ENCODE data around the gene CENPF. TPM values are rescaled to one million over a fixed set of nuclear protein-coding genes. Genes with fewer than 3 reads are reported as not detected.

The CENPF gene
- polyA plus RNA-seq, 2 donors = 7.0 to 15.9 TPM

- no peaks in the 10 kb centered on the region for H3K27me3 ChIP-seq (ENCODE audit: control insufficient read depth in 1 of 2, insufficient read depth in 2 of 2, low read length in 2 of 2)
- no peak overlapping the region for H3K4me3 ChIP-seq (ENCODE audit: low read depth in 1 of 2, low read length in 2 of 2)
- WGBS, 2 donors = 80 to 85% methylated on average over 3 of the region's 3 CpGs
- H3K36me3 ChIP-seq (ENCODE audit: control insufficient read depth in 2 of 2, insufficient read depth in 2 of 2, low read length in 1 of 2) = no peaks in the 10 kb centered on the region
- no peaks in the 10 kb centered on the region for H3K9me3 ChIP-seq (ENCODE audit: control insufficient read depth in 2 of 2, insufficient read depth in 1 of 2, low read depth in 1 of 2, low read length in 1 of 2)
- no peak overlapping the region for H3K27ac ChIP-seq (ENCODE audit: low read depth in 2 of 2, low read length in 1 of 2)
- no peaks in the 10 kb centered on the region for H3K4me1 ChIP-seq (ENCODE audit: control insufficient read depth in 2 of 2, insufficient read depth in 2 of 2, low read length in 1 of 2)
Observed at GRCh38 chr1:214615871-214616270, 12.9 kb downstream of the CENPF start.

DNA sequence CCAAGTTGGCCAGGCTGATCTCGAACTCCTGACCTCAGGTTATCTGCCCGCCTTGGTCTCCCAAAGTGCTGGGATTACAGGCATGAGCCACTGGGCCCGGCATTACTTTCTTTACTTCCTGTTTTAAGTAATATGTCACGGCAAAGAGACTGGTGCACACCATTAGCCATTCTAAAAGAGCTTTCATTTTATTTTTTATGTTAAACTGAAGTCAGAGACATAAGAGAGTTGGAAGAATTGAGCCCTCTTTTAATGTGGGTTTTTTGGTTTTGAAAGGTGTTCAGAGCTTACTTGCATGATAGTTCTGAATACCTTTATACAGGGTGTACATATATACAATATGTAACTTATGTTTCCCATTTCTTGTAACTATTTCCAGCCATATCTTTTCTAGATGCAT, 14.3 kb downstream of the CENPF start:
- 86 to 88% methylated on average over 4 of the region's 4 CpGs for WGBS, 2 donors
- H3K27me3 ChIP-seq (ENCODE audit: control insufficient read depth in 1 of 2, insufficient read depth in 2 of 2, low read length in 2 of 2) = no peaks in the 10 kb centered on the region

DNA sequence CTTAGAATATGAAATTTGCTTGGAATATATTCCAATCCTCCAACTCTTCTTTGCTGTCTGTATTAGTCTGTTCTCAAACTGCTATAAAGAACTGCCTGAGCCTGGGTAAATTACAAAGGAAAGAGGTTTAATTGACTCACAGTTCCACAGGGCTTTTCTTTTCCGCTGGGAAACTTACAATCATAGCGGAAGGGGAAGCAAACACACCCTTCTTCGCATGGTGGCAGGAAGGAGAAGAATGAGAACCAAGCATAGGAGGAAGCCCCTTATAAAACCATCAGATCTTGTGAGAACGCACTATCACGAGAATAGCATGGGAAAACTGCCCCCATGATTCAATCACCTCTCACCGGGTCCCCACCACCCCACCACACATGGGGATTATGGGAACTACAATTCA, 14.8 kb downstream of the CENPF start:
- WGBS, 2 donors = 88 to 90% methylated on average over 6 of the region's 6 CpGs
- no peaks in the 10 kb centered on the region for H3K27me3 ChIP-seq (ENCODE audit: control insufficient read depth in 1 of 2, insufficient read depth in 2 of 2, low read length in 2 of 2)
- no peaks in the 10 kb centered on the region for H3K9me3 ChIP-seq (ENCODE audit: control insufficient read depth in 2 of 2, insufficient read depth in 1 of 2, low read depth in 1 of 2, low read length in 1 of 2)
- no peak overlapping the region for H3K4me3 ChIP-seq (ENCODE audit: low read depth in 1 of 2, low read length in 2 of 2)
- no peak overlapping the region for H3K27ac ChIP-seq (ENCODE audit: low read depth in 2 of 2, low read length in 1 of 2)
- H3K36me3 ChIP-seq (ENCODE audit: control insufficient read depth in 2 of 2, insufficient read depth in 2 of 2, low read length in 1 of 2) = peaks cover 0 to 4% of the 10 kb centered on the region in 2 donors
- no peaks in the 10 kb centered on the region for H3K4me1 ChIP-seq (ENCODE audit: control insufficient read depth in 2 of 2, insufficient read depth in 2 of 2, low read length in 1 of 2)

More for the DNA sequence above, 14.3 kb downstream of the CENPF start:
- Histone ChIP-seq H3K27ac (ENCODE audit: low read depth in 2 of 2, low read length in 1 of 2) (no peak overlapping the region), H3K4me1 (ENCODE audit: control insufficient read depth in 2 of 2, insufficient read depth in 2 of 2, low read length in 1 of 2) (no peaks in the 10 kb centered on the region), H3K9me3 (ENCODE audit: control insufficient read depth in 2 of 2, insufficient read depth in 1 of 2, low read depth in 1 of 2, low read length in 1 of 2) (no peaks in the 10 kb centered on the region), H3K4me3 (ENCODE audit: low read depth in 1 of 2, low read length in 2 of 2) (no peak overlapping the region), H3K36me3 (ENCODE audit: control insufficient read depth in 2 of 2, insufficient read depth in 2 of 2, low read length in 1 of 2) (peaks cover 0 to 4% of the 10 kb centered on the region in 2 donors)

- WGBS, 2 donors = 80 to 97% methylated on average over 2 of the region's 2 CpGs
- H3K36me3 ChIP-seq (ENCODE audit: control insufficient read depth in 2 of 2, insufficient read depth in 2 of 2, low read length in 1 of 2) = peaks cover 0 to 4% of the 10 kb centered on the region in 2 donors
- no peaks in the 10 kb centered on the region for H3K9me3 ChIP-seq (ENCODE audit: control insufficient read depth in 2 of 2, insufficient read depth in 1 of 2, low read depth in 1 of 2, low read length in 1 of 2)
- no peaks in the 10 kb centered on the region for H3K27me3 ChIP-seq (ENCODE audit: control insufficient read depth in 1 of 2, insufficient read depth in 2 of 2, low read length in 2 of 2)
- no peak overlapping the region for H3K4me3 ChIP-seq (ENCODE audit: low read depth in 1 of 2, low read length in 2 of 2)
- no peaks in the 10 kb centered on the region for H3K4me1 ChIP-seq (ENCODE audit: control insufficient read depth in 2 of 2, insufficient read depth in 2 of 2, low read length in 1 of 2)
- no peak overlapping the region for H3K27ac ChIP-seq (ENCODE audit: low read depth in 2 of 2, low read length in 1 of 2)
Observed at GRCh38 chr1:214621236-214621635, 18.2 kb downstream of the CENPF start.

DNA sequence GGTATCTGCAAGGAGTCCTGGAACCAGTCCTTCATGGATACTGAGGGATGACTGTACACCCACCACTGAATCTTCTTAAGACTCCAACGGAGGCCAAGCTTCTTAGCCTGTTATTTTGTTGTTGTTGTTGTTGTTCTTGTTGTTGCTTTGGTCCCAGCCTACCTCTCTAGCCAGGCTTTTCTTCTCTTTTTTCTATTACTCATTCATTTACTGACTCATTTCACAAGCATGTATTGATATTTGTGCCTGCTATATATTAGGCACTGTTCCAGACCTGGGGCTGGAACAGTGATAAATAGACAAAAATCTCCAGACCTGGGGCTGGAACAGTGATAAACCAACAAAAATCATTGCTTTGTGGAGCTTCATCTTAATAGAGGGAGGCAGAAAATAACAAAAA, 20.4 kb downstream of the CENPF start:
- Histone ChIP-seq H3K4me3 (ENCODE audit: low read depth in 1 of 2, low read length in 2 of 2) (no peak overlapping the region), H3K27ac (ENCODE audit: low read depth in 2 of 2, low read length in 1 of 2) (no peak overlapping the region), H3K36me3 (ENCODE audit: control insufficient read depth in 2 of 2, insufficient read depth in 2 of 2, low read length in 1 of 2) (peaks cover 0 to 4% of the 10 kb centered on the region in 2 donors), H3K27me3 (ENCODE audit: control insufficient read depth in 1 of 2, insufficient read depth in 2 of 2, low read length in 2 of 2) (no peaks in the 10 kb centered on the region), H3K9me3 (ENCODE audit: control insufficient read depth in 2 of 2, insufficient read depth in 1 of 2, low read depth in 1 of 2, low read length in 1 of 2) (no peaks in the 10 kb centered on the region), H3K4me1 (ENCODE audit: control insufficient read depth in 2 of 2, insufficient read depth in 2 of 2, low read length in 1 of 2) (no peaks in the 10 kb centered on the region)
- WGBS, 2 donors = 81 to 88% methylated on average over 1 of the region's 1 CpG

DNA sequence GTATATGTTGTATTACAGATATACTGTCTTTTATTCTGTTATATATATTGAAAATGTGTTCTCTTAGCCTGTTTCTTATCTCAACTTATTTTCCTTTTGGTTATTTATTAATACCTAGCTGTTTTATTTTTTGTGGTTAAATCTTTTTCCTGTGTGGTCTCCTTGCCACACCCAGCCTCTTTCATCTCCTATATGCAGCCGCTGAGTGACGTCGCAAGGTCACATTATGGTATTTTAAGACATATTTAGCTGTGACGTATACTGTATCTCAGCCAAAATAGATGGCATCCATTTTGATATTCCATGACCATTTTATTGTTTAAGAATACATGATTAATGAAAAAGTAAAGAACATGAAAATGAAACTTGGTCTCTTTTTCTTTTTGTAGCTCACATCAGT, 29.1 kb downstream of the CENPF start:
- H3K27me3 ChIP-seq (ENCODE audit: control insufficient read depth in 1 of 2, insufficient read depth in 2 of 2, low read length in 2 of 2) = no peaks in the 10 kb centered on the region
- no peak overlapping the region for H3K4me3 ChIP-seq (ENCODE audit: low read depth in 1 of 2, low read length in 2 of 2)
- peaks cover 0 to 2% of the 10 kb centered on the region in 2 donors for H3K36me3 ChIP-seq (ENCODE audit: control insufficient read depth in 2 of 2, insufficient read depth in 2 of 2, low read length in 1 of 2)
- H3K27ac ChIP-seq (ENCODE audit: low read depth in 2 of 2, low read length in 1 of 2) = no peak overlapping the region
- no peaks in the 10 kb centered on the region for H3K9me3 ChIP-seq (ENCODE audit: control insufficient read depth in 2 of 2, insufficient read depth in 1 of 2, low read depth in 1 of 2, low read length in 1 of 2)
- no peaks in the 10 kb centered on the region for H3K4me1 ChIP-seq (ENCODE audit: control insufficient read depth in 2 of 2, insufficient read depth in 2 of 2, low read length in 1 of 2)
- WGBS, 2 donors = 75 to 79% methylated on average over 4 of the region's 4 CpGs

- Histone ChIP-seq H3K4me3 (ENCODE audit: low read depth in 1 of 2, low read length in 2 of 2) (no peak overlapping the region), H3K36me3 (ENCODE audit: control insufficient read depth in 2 of 2, insufficient read depth in 2 of 2, low read length in 1 of 2) (peaks cover 0 to 2% of the 10 kb centered on the region in 2 donors), H3K27ac (ENCODE audit: low read depth in 2 of 2, low read length in 1 of 2) (no peak overlapping the region), H3K9me3 (ENCODE audit: control insufficient read depth in 2 of 2, insufficient read depth in 1 of 2, low read depth in 1 of 2, low read length in 1 of 2) (no peaks in the 10 kb centered on the region), H3K27me3 (ENCODE audit: control insufficient read depth in 1 of 2, insufficient read depth in 2 of 2, low read length in 2 of 2) (no peaks in the 10 kb centered on the region), H3K4me1 (ENCODE audit: control insufficient read depth in 2 of 2, insufficient read depth in 2 of 2, low read length in 1 of 2) (no peaks in the 10 kb centered on the region)
- 79 to 87% methylated on average over 5 of the region's 5 CpGs for WGBS, 2 donors
Observed at GRCh38 chr1:214633686-214634085, 30.7 kb downstream of the CENPF start.

DNA sequence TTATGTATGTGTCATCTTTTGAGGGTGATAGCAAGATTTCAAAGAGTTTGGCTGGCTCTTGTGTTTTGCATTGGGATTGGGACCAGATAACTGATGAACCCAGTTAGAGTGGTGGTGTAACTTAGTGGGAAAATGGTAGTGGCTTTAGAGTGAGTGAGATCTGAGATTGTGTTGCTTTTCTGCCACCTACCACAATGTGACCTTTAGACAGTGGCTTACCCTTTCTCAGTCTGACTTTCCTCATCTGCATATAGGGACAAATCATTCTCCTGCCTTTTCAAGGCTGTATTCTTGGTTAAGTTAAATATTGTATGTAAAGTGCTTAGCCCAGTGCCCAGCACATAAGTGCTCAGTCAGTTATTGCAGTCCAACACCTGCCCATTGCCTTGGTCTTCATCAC, 31.3 kb downstream of the CENPF start:
- Histone ChIP-seq H3K27me3 (ENCODE audit: control insufficient read depth in 1 of 2, insufficient read depth in 2 of 2, low read length in 2 of 2) (no peaks in the 10 kb centered on the region), H3K4me1 (ENCODE audit: control insufficient read depth in 2 of 2, insufficient read depth in 2 of 2, low read length in 1 of 2) (no peaks in the 10 kb centered on the region), H3K4me3 (ENCODE audit: low read depth in 1 of 2, low read length in 2 of 2) (no peak overlapping the region), H3K27ac (ENCODE audit: low read depth in 2 of 2, low read length in 1 of 2) (no peak overlapping the region), H3K36me3 (ENCODE audit: control insufficient read depth in 2 of 2, insufficient read depth in 2 of 2, low read length in 1 of 2) (peaks cover 0 to 2% of the 10 kb centered on the region in 2 donors), H3K9me3 (ENCODE audit: control insufficient read depth in 2 of 2, insufficient read depth in 1 of 2, low read depth in 1 of 2, low read length in 1 of 2) (no peaks in the 10 kb centered on the region)

DNA sequence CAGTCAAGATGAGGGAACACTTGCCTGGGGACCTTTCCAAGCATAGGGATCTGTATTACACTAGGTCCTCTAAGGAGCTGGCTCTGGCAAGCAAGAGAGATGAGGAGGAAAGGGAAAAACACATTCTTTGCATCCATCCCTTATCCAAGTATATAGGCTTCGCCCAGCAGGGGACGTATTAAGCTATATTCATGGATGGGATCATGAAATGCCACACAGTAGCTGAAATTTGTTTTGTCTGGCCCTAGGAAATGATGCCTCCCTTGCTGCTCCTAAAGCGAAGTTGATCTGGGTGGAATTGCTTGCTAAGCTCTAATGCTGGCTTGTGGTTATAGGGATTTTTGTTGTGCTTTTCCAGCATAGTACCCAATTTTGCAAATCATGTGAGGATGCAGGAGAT, 32.1 kb downstream of the CENPF start:
- H3K9me3 ChIP-seq (ENCODE audit: control insufficient read depth in 2 of 2, insufficient read depth in 1 of 2, low read depth in 1 of 2, low read length in 1 of 2) = no peaks in the 10 kb centered on the region
- no peaks in the 10 kb centered on the region for H3K27me3 ChIP-seq (ENCODE audit: control insufficient read depth in 1 of 2, insufficient read depth in 2 of 2, low read length in 2 of 2)
- 92 to 94% methylated on average over 3 of the region's 3 CpGs for WGBS, 2 donors
- no peaks in the 10 kb centered on the region for H3K4me1 ChIP-seq (ENCODE audit: control insufficient read depth in 2 of 2, insufficient read depth in 2 of 2, low read length in 1 of 2)
- H3K36me3 ChIP-seq (ENCODE audit: control insufficient read depth in 2 of 2, insufficient read depth in 2 of 2, low read length in 1 of 2) = peaks cover 0 to 2% of the 10 kb centered on the region in 2 donors
- H3K4me3 ChIP-seq (ENCODE audit: low read depth in 1 of 2, low read length in 2 of 2) = no peak overlapping the region
- H3K27ac ChIP-seq (ENCODE audit: low read depth in 2 of 2, low read length in 1 of 2) = no peak overlapping the region

DNA sequence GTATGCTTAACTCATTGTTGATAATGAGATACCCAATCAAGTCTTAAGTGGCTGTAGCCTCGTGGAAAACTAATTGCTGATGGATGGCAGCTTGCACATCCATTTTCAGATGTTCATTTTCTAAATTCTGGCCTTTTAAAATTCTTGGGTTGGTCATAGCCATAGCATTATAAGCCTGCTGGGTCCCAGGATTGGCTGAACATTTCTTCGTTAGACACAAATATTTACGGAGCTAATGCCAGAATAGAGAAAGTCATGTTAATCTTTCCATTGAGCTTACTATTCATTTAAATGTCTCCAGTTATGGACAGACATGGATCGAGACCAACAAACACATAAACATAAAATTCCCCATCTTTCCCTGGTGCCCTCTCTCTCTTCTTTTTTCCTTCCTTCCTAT, 32.5 kb downstream of the CENPF start:
- no peak overlapping the region for H3K27ac ChIP-seq (ENCODE audit: low read depth in 2 of 2, low read length in 1 of 2)

More for the DNA sequence above, 32.5 kb downstream of the CENPF start:
- Histone ChIP-seq H3K9me3 (ENCODE audit: control insufficient read depth in 2 of 2, insufficient read depth in 1 of 2, low read depth in 1 of 2, low read length in 1 of 2) (no peaks in the 10 kb centered on the region), H3K4me1 (ENCODE audit: control insufficient read depth in 2 of 2, insufficient read depth in 2 of 2, low read length in 1 of 2) (no peaks in the 10 kb centered on the region), H3K4me3 (ENCODE audit: low read depth in 1 of 2, low read length in 2 of 2) (no peak overlapping the region), H3K36me3 (ENCODE audit: control insufficient read depth in 2 of 2, insufficient read depth in 2 of 2, low read length in 1 of 2) (no peaks in the 10 kb centered on the region), H3K27me3 (ENCODE audit: control insufficient read depth in 1 of 2, insufficient read depth in 2 of 2, low read length in 2 of 2) (no peaks in the 10 kb centered on the region)
- WGBS, 2 donors = 91 to 92% methylated on average over 4 of the region's 4 CpGs
